NCI-H2171 (cell line): ENCODE measurements around the gene CYFIP2.

Experiments used
- DNase-seq: peaks from one replicate; lab custom pipeline; 2025; lab: John Stamatoyannopoulos, UW

CYFIP2 gene

GRCh38 chr5:157258450-157258849 lies 7.5 kb upstream of the CYFIP2 start:
- DNase-seq = no peak

GRCh38 chr5:157259699-157260098 lies 6.2 kb upstream of the CYFIP2 start:
- no peak for DNase-seq

- DNase-seq = no peak
Observed at GRCh38 chr5:157263496-157264090, 2.3 kb upstream of the CYFIP2 start.

DNA sequence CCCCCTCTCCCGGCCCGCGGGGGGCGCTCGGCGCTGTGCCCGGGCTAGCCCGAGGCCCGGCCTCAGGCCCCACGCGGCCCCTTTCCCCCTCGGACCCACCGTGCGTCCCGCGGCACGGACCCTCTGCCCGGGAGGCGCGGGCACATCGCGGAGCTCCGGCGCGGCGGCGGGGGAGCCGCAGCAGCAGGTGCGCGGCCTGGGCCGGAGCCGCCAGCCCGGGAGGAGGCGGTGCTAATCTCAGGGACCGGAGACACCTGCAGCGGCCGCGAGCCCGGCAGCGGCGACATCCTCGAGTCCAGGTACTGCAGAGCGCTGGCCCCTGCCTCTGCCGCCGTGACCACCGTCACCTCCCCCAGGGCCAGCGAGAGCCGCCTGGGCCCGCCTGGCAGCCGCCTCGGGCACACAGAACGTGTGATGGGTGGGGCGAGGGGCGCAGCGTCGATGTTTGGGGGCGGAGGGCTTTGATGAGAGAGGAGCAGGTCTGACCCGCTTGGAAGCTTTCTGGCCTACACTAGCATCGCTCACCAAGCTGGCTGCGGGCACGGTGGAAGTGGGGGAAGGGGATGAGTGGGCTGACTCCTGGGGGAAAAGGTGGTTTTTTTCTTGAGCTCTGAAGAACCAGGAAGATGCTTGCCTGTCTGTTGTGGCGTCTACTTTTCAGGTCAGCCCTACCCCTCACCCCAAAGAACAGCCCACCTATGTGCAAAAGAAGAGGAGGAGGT lies 524 bp downstream of the CYFIP2 start:
- DNase-seq = no peak

GRCh38 chr5:157267025-157267424 lies 1.1 kb downstream of the CYFIP2 start:
- DNase-seq = no peak

DNA sequence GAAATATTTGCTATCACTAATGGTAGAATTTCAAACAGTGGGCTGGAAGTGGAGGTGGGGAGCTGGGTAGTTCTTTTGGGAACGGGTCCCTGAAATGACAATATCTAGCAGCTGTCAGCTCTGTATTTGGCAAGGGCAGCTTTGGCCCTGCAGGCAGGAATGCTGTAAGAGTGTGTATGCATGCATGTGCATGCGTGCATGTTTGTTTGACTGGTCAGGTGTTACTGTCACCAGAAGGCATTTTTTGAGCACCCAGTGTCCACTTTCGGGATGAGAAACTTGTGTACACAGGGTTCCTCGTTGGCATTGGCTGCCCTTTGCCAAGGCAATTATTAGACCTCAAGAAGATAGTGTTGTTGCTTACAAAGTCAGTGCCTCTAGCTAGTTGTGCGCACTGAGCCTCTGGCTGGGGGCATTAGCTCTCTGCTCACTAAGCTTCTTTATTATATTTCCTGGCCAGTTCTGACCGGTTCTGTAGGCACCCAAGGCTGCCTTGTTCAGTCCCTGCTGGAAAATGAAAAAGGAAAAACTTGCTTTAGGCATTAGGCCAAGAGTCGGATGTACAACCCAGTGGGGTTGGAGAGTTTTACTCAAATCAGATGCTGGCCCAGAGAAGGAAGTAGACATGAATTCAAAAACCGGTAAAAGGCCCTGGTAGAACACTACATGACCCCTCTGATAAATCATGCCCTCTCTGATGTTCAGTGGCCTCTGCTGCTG lies 2.0 kb downstream of the CYFIP2 start:
- DNase-seq = no peak

DNA sequence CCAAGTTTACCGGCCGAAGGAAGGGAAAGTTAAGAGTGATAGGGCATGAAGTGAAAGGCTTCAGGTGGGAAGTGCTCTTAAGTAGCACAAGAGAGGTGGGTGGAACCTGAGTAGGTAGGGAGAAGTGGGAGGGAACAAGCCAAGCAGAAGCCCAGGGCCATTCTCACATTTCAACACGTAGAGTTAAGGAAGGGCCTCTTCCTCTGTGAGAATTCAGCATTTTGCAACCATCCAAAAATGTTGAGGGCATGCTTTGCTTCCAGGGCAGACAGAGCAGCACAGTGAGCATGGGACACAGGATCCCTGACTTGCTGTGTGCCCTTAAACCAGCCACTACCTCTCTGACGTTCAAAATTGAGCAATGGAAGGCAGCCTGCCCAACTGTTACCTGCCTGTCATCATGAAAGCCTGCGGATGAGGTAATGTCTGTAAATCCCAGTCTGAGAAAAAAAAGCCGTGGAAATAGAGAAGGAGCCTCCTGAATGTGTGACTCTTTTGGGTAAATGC lies 3.3 kb downstream of the CYFIP2 start:
- no peak for DNase-seq

DNA sequence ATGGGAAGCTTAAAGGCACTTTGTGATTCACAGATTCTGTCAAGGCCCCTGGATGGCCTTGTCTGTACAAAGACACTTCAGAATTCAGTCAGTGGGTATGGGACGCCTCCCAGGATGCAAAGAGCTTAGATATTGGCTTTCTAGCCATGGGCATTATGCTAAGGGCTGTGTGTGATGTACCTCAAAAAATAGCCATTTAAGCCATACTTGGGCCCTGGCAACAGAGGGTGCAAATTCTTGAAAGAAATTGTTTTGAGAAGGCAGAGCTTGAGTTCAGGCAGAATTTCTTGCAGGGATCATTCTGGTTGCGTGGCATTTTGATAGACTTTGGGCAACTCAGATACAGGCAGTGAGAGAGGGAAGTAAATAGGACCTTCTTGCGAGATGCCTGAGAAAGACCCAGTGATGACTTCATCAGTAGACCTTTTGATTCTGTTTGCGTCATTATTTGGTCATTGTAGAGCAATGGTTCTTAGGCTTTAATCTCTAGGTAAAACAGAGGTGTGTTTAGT lies 3.9 kb downstream of the CYFIP2 start:
- no peak for DNase-seq

DNA sequence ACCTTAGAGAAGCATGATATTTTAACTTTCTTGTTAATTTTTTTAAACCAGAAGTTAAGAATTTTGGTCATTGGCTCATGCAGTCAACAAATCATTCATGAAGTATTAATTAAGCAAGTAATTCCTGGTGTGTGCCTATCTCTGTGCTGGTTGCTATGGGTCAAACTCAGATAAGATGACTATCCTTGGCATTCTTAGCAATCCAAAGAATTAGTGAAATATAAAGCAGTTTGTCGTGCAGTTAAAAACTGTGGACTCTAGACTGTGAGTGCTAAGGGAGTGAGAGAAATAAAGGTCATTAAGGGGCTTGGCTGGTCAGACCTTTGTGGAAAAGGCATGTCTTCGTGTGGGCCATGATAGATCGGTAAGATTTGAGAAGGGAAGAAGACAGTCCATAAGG lies 4.8 kb downstream of the CYFIP2 start:
- DNase-seq = no peak

DNA sequence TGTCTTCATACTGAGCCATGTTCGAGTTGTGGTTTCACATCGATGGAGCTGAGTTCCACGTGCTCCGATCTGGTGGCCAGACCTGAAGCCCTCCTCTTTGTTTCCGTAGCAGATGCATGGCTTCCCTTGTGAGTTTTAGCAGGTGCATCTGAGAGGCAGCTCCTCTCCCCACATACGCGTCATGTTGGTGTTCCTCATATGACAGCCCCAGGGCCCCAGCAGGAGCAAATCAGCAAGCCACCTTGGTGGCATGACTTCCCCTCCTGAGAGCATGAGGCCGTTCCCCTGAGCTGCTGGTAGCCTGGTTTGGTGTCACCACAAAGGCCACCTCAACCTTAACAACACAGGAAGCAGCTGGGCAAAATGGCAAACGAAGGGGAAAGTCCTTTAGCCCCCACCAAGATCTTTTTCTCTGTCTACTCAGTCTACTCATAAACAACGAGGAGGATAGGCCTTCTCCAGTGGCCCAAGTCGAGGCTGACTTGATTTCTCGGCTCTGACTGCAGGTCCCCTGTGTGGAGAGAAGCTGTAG lies 5.9 kb downstream of the CYFIP2 start:
- DNase-seq = no peak

DNA sequence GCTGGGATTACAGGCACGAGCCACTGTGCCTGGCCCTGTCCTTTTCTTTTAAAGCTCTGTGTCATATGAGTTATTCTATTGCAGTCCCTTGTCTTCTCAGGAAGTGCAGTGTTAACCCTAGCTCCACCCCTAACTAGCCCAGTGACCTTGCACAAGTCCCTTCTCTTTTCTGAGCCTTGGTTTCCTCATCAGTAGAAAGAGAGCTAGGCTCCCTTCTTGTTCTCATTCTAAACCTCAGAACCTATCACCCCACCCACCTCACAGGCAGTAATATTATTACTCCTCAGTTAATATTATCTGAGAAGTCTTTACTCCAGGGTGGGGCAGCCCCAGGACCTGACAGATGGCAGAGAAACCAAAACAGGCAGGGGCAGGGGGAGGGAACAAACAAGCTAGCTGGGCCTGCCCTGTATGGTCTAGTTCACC lies 7.2 kb downstream of the CYFIP2 start:
- no peak for DNase-seq

- no peak for DNase-seq
Observed at GRCh38 chr5:157275403-157275802, 9.5 kb downstream of the CYFIP2 start.

GRCh38 chr5:157278319-157279037 lies 12.6 kb downstream of the CYFIP2 start:
- DNase-seq = no peak

DNA sequence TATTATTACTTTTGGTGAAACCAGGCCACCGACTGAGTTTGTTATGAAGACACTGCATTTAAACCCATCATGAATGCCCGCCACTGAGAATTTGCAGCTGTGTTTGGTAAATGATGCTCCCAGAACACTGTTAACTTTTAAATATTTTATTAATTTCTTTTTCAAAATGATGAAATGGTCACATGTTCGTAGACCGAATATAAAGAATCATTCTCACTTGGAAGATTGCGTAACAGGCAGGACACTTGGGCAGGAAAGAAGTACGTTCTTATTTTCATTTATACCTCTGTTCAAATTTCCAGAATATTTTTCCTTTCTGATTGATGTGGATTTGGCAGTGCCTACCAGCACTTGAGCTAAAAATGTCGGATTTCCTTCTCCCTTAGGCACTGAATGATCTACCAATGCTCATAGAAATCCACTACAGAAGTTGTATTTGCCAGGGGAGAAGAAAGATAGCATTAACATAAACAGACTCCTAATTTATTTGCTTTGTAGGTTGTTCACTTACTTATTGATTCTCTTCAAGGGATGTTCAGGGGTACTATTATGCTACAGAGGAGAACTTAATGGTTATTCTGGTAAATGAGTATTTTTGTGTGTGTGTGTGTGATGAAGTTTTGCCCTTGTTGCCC lies 13.8 kb downstream of the CYFIP2 start:
- no peak for DNase-seq

- no peak for DNase-seq
Observed at GRCh38 chr5:157280927-157281326, 15.0 kb downstream of the CYFIP2 start.

DNA sequence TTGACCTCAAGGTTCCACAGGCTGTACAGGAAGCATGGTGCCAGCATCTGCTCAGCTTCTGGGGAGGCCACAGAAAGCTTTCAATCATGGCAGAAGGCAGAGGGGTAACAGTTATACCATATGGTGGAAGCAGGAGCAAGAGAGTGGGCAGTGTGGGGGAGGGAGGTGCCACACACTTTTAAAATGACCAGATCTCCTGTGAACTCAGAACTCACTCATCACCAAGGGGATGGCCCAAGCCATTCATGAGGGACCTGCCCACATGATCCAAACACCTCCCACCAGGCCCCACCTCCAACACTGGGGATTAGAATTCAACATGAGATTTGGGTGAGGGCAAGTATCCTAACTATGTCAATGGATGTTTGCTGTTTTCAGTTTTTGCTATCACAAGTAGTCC lies 16.2 kb downstream of the CYFIP2 start:
- DNase-seq = no peak

DNA sequence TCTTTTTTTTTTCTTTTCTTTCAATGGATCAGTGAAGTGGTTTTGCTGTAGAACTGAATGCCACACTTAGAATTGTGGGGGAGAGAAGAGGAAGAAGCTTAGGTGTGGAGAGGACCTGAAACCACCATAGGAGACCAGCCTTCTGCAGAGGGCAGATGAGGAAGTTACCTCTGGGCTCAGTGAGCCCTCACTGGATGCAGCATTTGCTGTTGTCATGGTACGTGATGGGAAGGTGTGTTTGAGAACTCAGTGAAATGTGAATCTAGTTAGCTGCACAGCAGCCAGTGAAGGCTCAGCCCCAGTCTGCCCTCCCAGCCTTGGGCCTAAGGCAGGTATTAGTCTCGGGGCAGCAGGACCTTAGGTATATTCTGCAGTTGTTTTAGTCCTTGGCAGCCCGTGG lies 17.5 kb downstream of the CYFIP2 start:
- no peak for DNase-seq

GRCh38 chr5:157284458-157285212 lies 18.7 kb downstream of the CYFIP2 start:
- no peak for DNase-seq

DNA sequence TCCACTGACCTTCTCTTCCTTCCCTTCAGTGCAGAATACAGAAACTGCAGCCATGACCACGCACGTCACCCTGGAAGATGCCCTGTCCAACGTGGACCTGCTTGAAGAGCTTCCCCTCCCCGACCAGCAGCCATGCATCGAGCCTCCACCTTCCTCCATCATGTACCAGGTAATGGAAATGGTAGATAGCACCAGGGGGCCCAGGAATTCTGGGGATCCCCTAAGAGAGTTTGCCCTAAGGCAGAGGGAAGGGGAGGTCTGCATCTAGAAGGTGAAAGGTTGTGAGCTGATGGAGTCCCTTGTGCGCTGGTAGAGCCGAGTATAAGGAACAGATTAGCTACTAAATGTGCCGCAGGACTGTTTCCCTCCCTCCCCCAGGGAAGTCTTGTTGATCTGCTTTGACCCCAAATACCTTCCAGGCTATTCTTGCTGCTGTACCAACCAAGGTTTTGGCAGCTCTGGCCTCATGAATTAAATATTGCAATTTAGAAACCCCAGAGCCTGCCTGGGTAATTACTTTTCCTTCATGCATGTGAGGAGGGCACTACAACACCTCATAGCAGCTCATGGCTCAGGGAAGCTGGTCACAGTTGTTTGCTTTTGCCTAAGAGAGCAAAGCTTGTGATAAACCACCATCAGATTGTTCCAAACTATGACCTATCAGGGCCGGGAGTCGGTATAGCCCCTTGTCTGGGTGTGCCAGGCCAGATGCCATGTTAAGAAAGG lies 19.6 kb downstream of the CYFIP2 start:
- DNase-seq = no peak

- no peak for DNase-seq
Observed at GRCh38 chr5:157286761-157287211, 20.9 kb downstream of the CYFIP2 start.
